GM23248 (cell line): ENCODE results near the gene GRPR.

ENCODE experiments used
- EZH2 ChIP-seq: fragments of 200-600 bp; sonication (generic); IDR thresholded peaks from 2 replicates; pipeline ENCODE4 v1.6.1; 2018; ENCODE audit warnings: antibody characterized with exemption, mild to moderate bottlenecking; ENCODE audit not compliant: insufficient read depth, poor library complexity, severe bottlenecking
- EZH2phosphoT487 ChIP-seq: fragments of 200-600 bp; sonication (generic); IDR thresholded peaks from 2 replicates; pipeline ENCODE4 v1.6.1; 2018; ENCODE audit warnings: antibody characterized with exemption, moderate library complexity, mild to moderate bottlenecking, low read depth; ENCODE audit not compliant: insufficient read depth

DNA sequence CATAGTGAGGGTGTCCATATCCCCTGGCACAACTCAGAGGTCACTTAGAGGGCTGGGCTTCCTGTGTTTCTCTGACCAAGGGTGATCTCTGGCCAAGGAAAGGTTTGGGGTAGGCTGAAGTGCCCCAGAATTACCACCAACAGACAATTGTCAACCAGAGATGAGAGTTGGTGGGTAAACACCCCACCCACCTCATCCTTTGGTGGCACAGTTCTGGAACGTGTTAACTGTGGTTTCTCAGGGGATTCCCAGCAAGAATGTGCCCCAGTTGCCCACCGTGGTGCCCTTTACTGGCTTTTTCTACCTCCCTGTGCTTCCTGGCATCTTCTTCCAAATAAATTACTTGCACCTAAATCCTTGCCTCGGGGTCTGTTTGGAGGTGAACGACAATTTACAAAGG lies 17.1 kb downstream of the GRPR start:
- no peak for TF ChIP-seq EZH2phosphoT487
- no peak for TF ChIP-seq EZH2
